HepG2 (cell line): ENCODE results near the gene FKBP1A. TPM values are rescaled to one million over a fixed set of nuclear protein-coding genes. Genes with fewer than 3 reads are reported as not detected.

Experiments used
- ATAC-seq: fragments of 200-7000 bp; cut with Tn5 transposase; 3 replicates; pipeline ENCODE4 v1.9.1; 2020; ENCODE audit warnings: mild to moderate bottlenecking, moderate library complexity
- BruUV-seq: library from RNA; stranded (reverse); fragments of 400-500 nt; replicated peaks from 2 replicates; lab custom pipeline; 2021; lab: Mats Ljungman, UMichigan
- CTCF ChIA-PET: fragments of 300-600 bp; formaldehyde crosslinking; extraction: SDS; loops from one replicate; lab custom pipeline; 2021; ENCODE audit warnings: low total read pairs, inconsistent platforms, low intra/inter-chr PET ratio; lab: Yijun Ruan, JAX
- POLR2A ChIA-PET: fragments of 350-600 bp; sonication (Branson Sonifier 250); formaldehyde crosslinking; loops from one replicate; lab custom pipeline; 2020; ENCODE audit warnings: antibody characterized with exemption, inconsistent platforms; lab: Yijun Ruan, JAX
- DNase-seq: peaks from one replicate; pipeline ENCODE4 v3.0.0-alpha.2; 2015; ENCODE audit warnings: low spot score
- FAIRE-seq: peaks from 3 replicates; lab custom pipeline; 2011; peaks lifted over from hg19 to GRCh38; lab: Jason Lieb, UNC
- H2AFZ ChIP-seq: one replicate; pipeline ENCODE4 v1.6.1; 2011; ENCODE audit warnings: low read length, inconsistent platforms
- H3K27ac ChIP-seq: fragments of 300-600 bp; 3 replicates; pipeline ENCODE4 v1.8.0; 2011; ENCODE audit warnings: mixed run types, mild to moderate bottlenecking, mixed read lengths, low read length, inconsistent platforms; ENCODE audit not compliant: insufficient read depth; ENCODE audit errors: extremely low read length
- H3K27me3 ChIP-seq, 2 experiments: fragments of 200-600 bp in 1 of 2; 2 replicates in 1 of 2; 3 replicates in 1 of 2; pipeline versions ENCODE4 v1.6.0 to v1.8.0; 2011; ENCODE audit warnings: low read length in 2 of 2, mild to moderate bottlenecking in 2 of 2, moderate library complexity in 2 of 2, inconsistent platforms in 1 of 2; ENCODE audit not compliant: insufficient read depth in 2 of 2, control insufficient read depth in 1 of 2
- H3K36me3 ChIP-seq, 2 experiments: fragments of 200-600 bp in 1 of 2; replicated peaks in 1 of 2; 2 replicates in 1 of 2; 3 replicates in 1 of 2; pipeline versions ENCODE4 v1.5.1 to v1.8.0; 2011; ENCODE audit warnings: low read length in 2 of 2, inconsistent platforms in 1 of 2; ENCODE audit not compliant: insufficient read depth in 2 of 2, control insufficient read depth in 1 of 2
- H3K4me1 ChIP-seq: 2 replicates; pipeline ENCODE4 v1.5.1; 2012; ENCODE audit warnings: low read length, inconsistent platforms; ENCODE audit not compliant: insufficient read depth
- H3K4me2 ChIP-seq: 2 replicates; pipeline ENCODE4 v1.6.0; 2011; ENCODE audit warnings: low read depth, low read length, inconsistent platforms
- H3K4me3 ChIP-seq, 3 experiments: fragments of 200-600 bp in 1 of 3; sonication (generic), shearing (Covaris generic) in 1 of 3; replicated peaks in 1 of 3; 2 replicates each; pipeline ENCODE4 v1.5.1; 2011 to 2016; ENCODE audit warnings: low read length in 3 of 3, inconsistent platforms in 2 of 3, low read depth in 2 of 3, mild to moderate bottlenecking in 2 of 3, control low read depth in 1 of 3, mixed read lengths in 1 of 3; ENCODE audit not compliant: insufficient read depth in 1 of 3
- H3K79me2 ChIP-seq: one replicate; pipeline ENCODE4 v1.6.1; 2011; ENCODE audit warnings: low read length, inconsistent platforms; ENCODE audit not compliant: insufficient read depth
- H3K9ac ChIP-seq: 2 replicates; pipeline ENCODE4 v1.6.0; 2011; ENCODE audit warnings: mild to moderate bottlenecking, low read depth, low read length, inconsistent platforms; ENCODE audit not compliant: insufficient read depth
- H3K9me3 ChIP-seq: 2 replicates; pipeline ENCODE4 v1.5.1; 2012; ENCODE audit warnings: mild to moderate bottlenecking, low read length
- H4K20me1 ChIP-seq: 2 replicates; pipeline ENCODE4 v1.6.0; 2011; ENCODE audit warnings: inconsistent platforms, mild to moderate bottlenecking, low read length, moderate library complexity; ENCODE audit not compliant: insufficient read depth
- SMC3 ChIP-seq: IDR thresholded peaks from 2 replicates; pipeline ENCODE4 v1.6.1; 2011; ENCODE audit warnings: low read length, improper control_type of control experiment
- XRCC5 ChIP-seq: fragments of 200-400 bp; formaldehyde crosslinking; optimal IDR thresholded peaks from 2 replicates; pipeline ENCODE3; 2017; ENCODE audit warnings: mild to moderate bottlenecking, low read length
- ZNF263 ChIP-seq: sonication (generic); formaldehyde crosslinking; IDR thresholded peaks from 2 replicates; pipeline ENCODE4 v1.4.0; 2020; ENCODE audit warnings: missing genetic modification reagents
- WGBS: methylation state at CpG from one replicate; pipeline ENCODE4 v1.1.6; 2017; ENCODE audit warnings: low lambda C conversion rate; 5-methylcytosine and 5-hydroxymethylcytosine counted together
- in situ Hi-C: cut with HindIII; loops from 2 replicates; pipeline ENCODE4 v1.10.0; 2017; ENCODE audit warnings: low pct_unique_long_range_greater_than_20kb; ENCODE audit not compliant: extremely low pct_ligation_motif_present
- intact Hi-C: fragments of 100-400 bp; cut with micrococcal nuclease; formaldehyde crosslinking; loops from one replicate; pipeline ENCODE4 v1.10.0; 2022; ENCODE audit not compliant: unreplicated experiment
- polyA plus RNA-seq, 8 experiments: library from polyadenylated mRNA; depleted of rRNA in 3 of 8; stranded (reverse) in 7 of 8; unstranded in 1 of 8; fragments of >200 nt; fragmentation: Illumina TruSeq in 4 of 8; extraction: Trizol in 4 of 8; gene quantifications; 2 replicates each; pipeline versions ENCODE4 v1.2.1 to v1.2.3, GENCODE V29; 2011 to 2016; ENCODE audit warnings: low read depth in 4 of 8, missing spikeins in 1 of 8, mixed read lengths in 1 of 8; ENCODE audit not compliant: insufficient read depth in 1 of 8
- total RNA-seq, 5 experiments: library from RNA; depleted of rRNA; stranded (reverse); fragments of >200 nt; fragmentation: Illumina TruSeq; extraction: Trizol; gene quantifications; 2 replicates each; pipeline ENCODE4 v1.2.3, GENCODE V29; 2016; ENCODE audit warnings: low read depth in 1 of 5
- TF ChIP-seq, protein P1 (sequence below): sonication (generic); formaldehyde crosslinking; IDR thresholded peaks from 2 replicates; pipeline ENCODE4 v1.8.0; 2022; ENCODE audit warnings: missing genetic modification reagents, mild to moderate bottlenecking, borderline replicate concordance
- TF ChIP-seq, protein P2 (sequence below): sonication (generic); formaldehyde crosslinking; IDR thresholded peaks from 2 replicates; pipeline ENCODE4 v1.8.1; 2023; ENCODE audit warnings: mild to moderate bottlenecking, missing genetic modification reagents
- TF ChIP-seq, protein P3 (sequence below): sonication (generic); formaldehyde crosslinking; IDR thresholded peaks from 2 replicates; pipeline ENCODE4 v1.5.0; 2020; ENCODE audit warnings: mild to moderate bottlenecking, missing genetic modification reagents
- TF ChIP-seq, protein P4 (sequence below): sonication (generic); formaldehyde crosslinking; IDR thresholded peaks from 2 replicates; pipeline ENCODE4 v1.8.0; 2022; ENCODE audit warnings: low read depth, missing genetic modification reagents
- TF ChIP-seq, protein P5 (sequence below): sonication (generic); formaldehyde crosslinking; IDR thresholded peaks from 2 replicates; pipeline ENCODE4 v1.4.0; 2020; ENCODE audit warnings: mild to moderate bottlenecking, low read depth, missing genetic modification reagents
- TF ChIP-seq, protein P6 (sequence below): sonication (generic); formaldehyde crosslinking; IDR thresholded peaks from 2 replicates; pipeline ENCODE4 v1.9.0; 2021; ENCODE audit warnings: missing genetic modification reagents, borderline replicate concordance
- TF ChIP-seq, protein P7 (sequence below): sonication (generic); formaldehyde crosslinking; IDR thresholded peaks from 2 replicates; pipeline ENCODE4 v1.4.0; 2020; ENCODE audit warnings: missing genetic modification reagents, borderline replicate concordance

FKBP1A gene
- total and polyA plus RNA-seq, 2 of the 13 experiments (the other 11 are each of a cell fraction or from before 2014, with no cell fraction given), result 119 to 468 TPM

DNA sequence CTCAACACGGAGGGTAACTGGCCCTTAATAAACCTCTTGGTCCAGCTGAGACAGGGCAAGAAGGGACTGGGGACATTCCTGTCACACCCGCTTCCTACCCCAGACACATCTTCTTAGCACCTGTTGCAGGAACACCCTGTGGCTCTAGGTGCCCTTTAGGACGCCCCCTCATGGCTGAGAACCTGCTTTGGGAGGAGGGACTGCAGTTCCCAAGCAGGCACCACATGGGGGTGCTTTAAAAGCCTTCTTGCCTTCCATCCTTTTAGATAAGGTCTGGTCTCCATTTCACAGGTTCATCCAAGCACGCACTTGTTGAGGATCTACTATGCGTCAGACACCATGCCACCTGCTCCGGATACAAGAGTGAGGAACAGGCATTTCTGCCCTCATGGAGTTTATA lies 47.2 kb upstream of the FKBP1A start:
- ChIA-PET POLR2A (no interaction called here), CTCF (interaction anchor here (0.7 to 7.4 kb wide), 7 partner anchors 16 to 125 kb away, joined by 3 to 122 read pairs (median 3); no protein-coding TSS in a partner anchor)
- no peaks in the 10 kb centered on the region for H4K20me1 ChIP-seq
- DNase-seq (peak; percentile 61), ATAC-seq (peak; percentile 73), FAIRE-seq (peak; percentile 87)
- H3K4me3 ChIP-seq, result no peak overlapping the region
- no peaks in the 10 kb centered on the region for H3K9me3 ChIP-seq
- in situ Hi-C loops (loop anchor here (5.0 kb wide), 1 partner anchor 128 kb away; no protein-coding TSS in a partner anchor), intact Hi-C loops (no loop called here)
- BruUV-seq, result TSS peak; percentile 14
- H3K79me2 ChIP-seq, result no peaks in the 10 kb centered on the region
- H3K27me3 ChIP-seq, result no peaks in the 10 kb centered on the region
- no peak overlapping the region for H3K4me2 ChIP-seq
- H3K9ac ChIP-seq, result no peak overlapping the region
- H3K4me1 ChIP-seq, result no peaks in the 10 kb centered on the region
- H3K27ac ChIP-seq, result no peak overlapping the region
- peaks cover 21 to 37% of the 10 kb centered on the region in 2 experiments for H3K36me3 ChIP-seq
- H2AFZ ChIP-seq, result no peak overlapping the region
- 89% methylated on average over 6 of the region's 6 CpGs for WGBS
- TF ChIP-seq ZNF263, result peak; percentile 70; the same call in 1 of the 2 replicates
- TF ChIP-seq SMC3, result peak; percentile 59; the same call in 1 of the 2 replicates
- TF ChIP-seq, protein P1, sequence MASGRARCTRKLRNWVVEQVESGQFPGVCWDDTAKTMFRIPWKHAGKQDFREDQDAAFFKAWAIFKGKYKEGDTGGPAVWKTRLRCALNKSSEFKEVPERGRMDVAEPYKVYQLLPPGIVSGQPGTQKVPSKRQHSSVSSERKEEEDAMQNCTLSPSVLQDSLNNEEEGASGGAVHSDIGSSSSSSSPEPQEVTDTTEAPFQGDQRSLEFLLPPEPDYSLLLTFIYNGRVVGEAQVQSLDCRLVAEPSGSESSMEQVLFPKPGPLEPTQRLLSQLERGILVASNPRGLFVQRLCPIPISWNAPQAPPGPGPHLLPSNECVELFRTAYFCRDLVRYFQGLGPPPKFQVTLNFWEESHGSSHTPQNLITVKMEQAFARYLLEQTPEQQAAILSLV (CRISPR knock-in tag), result 0 out of 2 replicates have a peak, but pooled peaks have one; percentile 29
- TF ChIP-seq, protein P2, sequence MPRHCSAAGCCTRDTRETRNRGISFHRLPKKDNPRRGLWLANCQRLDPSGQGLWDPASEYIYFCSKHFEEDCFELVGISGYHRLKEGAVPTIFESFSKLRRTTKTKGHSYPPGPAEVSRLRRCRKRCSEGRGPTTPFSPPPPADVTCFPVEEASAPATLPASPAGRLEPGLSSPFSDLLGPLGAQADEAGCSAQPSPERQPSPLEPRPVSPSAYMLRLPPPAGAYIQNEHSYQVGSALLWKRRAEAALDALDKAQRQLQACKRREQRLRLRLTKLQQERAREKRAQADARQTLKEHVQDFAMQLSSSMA (CRISPR knock-in tag), result 0 out of 2 replicates have a peak, but pooled peaks have one; percentile 46
- TF ChIP-seq, protein P3, sequence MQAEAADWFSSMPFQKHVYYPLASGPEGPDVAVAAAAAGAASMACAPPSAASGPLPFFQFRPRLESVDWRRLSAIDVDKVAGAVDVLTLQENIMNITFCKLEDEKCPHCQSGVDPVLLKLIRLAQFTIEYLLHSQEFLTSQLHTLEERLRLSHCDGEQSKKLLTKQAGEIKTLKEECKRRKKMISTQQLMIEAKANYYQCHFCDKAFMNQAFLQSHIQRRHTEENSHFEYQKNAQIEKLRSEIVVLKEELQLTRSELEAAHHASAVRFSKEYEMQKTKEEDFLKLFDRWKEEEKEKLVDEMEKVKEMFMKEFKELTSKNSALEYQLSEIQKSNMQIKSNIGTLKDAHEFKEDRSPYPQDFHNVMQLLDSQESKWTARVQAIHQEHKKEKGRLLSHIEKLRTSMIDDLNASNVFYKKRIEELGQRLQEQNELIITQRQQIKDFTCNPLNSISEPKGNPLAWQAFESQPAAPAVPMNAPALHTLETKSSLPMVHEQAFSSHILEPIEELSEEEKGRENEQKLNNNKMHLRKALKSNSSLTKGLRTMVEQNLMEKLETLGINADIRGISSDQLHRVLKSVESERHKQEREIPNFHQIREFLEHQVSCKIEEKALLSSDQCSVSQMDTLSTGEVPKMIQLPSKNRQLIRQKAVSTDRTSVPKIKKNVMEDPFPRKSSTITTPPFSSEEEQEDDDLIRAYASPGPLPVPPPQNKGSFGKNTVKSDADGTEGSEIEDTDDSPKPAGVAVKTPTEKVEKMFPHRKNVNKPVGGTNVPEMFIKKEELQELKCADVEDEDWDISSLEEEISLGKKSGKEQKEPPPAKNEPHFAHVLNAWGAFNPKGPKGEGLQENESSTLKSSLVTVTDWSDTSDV, result no peak
- TF ChIP-seq, protein P4, sequence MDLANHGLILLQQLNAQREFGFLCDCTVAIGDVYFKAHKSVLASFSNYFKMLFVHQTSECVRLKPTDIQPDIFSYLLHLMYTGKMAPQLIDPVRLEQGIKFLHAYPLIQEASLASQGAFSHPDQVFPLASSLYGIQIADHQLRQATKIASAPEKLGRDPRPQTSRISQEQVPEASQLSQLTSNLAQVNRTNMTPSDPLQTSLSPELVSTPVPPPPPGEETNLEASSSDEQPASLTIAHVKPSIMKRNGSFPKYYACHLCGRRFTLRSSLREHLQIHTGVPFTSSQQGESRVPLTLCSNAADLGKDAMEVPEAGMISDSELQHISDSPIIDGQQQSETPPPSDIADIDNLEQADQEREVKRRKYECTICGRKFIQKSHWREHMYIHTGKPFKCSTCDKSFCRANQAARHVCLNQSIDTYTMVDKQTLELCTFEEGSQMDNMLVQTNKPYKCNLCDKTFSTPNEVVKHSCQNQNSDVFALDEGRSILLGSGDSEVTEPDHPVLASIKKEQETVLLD, result no peak
- TF ChIP-seq, protein P5, sequence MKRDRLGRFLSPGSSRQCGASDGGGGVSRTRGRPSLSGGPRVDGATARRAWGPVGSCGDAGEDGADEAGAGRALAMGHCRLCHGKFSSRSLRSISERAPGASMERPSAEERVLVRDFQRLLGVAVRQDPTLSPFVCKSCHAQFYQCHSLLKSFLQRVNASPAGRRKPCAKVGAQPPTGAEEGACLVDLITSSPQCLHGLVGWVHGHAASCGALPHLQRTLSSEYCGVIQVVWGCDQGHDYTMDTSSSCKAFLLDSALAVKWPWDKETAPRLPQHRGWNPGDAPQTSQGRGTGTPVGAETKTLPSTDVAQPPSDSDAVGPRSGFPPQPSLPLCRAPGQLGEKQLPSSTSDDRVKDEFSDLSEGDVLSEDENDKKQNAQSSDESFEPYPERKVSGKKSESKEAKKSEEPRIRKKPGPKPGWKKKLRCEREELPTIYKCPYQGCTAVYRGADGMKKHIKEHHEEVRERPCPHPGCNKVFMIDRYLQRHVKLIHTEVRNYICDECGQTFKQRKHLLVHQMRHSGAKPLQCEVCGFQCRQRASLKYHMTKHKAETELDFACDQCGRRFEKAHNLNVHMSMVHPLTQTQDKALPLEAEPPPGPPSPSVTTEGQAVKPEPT (CRISPR knock-in tag), result 0 out of 2 replicates have a peak, but pooled peaks have one; percentile 23
- TF ChIP-seq, protein P6, sequence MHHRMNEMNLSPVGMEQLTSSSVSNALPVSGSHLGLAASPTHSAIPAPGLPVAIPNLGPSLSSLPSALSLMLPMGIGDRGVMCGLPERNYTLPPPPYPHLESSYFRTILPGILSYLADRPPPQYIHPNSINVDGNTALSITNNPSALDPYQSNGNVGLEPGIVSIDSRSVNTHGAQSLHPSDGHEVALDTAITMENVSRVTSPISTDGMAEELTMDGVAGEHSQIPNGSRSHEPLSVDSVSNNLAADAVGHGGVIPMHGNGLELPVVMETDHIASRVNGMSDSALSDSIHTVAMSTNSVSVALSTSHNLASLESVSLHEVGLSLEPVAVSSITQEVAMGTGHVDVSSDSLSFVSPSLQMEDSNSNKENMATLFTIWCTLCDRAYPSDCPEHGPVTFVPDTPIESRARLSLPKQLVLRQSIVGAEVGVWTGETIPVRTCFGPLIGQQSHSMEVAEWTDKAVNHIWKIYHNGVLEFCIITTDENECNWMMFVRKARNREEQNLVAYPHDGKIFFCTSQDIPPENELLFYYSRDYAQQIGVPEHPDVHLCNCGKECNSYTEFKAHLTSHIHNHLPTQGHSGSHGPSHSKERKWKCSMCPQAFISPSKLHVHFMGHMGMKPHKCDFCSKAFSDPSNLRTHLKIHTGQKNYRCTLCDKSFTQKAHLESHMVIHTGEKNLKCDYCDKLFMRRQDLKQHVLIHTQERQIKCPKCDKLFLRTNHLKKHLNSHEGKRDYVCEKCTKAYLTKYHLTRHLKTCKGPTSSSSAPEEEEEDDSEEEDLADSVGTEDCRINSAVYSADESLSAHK, result no peak
- TF ChIP-seq, protein P7, sequence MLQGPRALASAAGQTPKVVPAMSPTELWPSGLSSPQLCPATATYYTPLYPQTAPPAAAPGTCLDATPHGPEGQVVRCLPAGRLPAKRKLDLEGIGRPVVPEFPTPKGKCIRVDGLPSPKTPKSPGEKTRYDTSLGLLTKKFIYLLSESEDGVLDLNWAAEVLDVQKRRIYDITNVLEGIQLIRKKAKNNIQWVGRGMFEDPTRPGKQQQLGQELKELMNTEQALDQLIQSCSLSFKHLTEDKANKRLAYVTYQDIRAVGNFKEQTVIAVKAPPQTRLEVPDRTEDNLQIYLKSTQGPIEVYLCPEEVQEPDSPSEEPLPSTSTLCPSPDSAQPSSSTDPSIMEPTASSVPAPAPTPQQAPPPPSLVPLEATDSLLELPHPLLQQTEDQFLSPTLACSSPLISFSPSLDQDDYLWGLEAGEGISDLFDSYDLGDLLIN (CRISPR knock-in tag), result no peak
- peak; percentile 37 for TF ChIP-seq XRCC5
